A673 (cell line): ENCODE data around the gene PDE4B.

ENCODE experiments used
- CTCF ChIP-seq: fragments of 300-800, 200-600 bp; sonication (generic); conservative IDR thresholded peaks from 2 replicates; pipeline ENCODE4 v1.5.1; 2017; ENCODE audit warnings: low read depth, mild to moderate bottlenecking, antibody characterized with exemption, low read length, moderate library complexity, mixed read lengths
- EZH2 ChIP-seq: fragments of 200-600 bp; sonication (generic); IDR thresholded peaks from 2 replicates; pipeline ENCODE4 v1.6.1; 2017; ENCODE audit warnings: borderline replicate concordance, low read depth, mild to moderate bottlenecking, mixed read lengths, antibody characterized with exemption, low read length; ENCODE audit not compliant: poor library complexity, severe bottlenecking

- TF ChIP-seq CTCF = no peak
- no peak for TF ChIP-seq EZH2
Measured at GRCh38 chr1:66294707-66295370, 502.1 kb downstream of the PDE4B start.
